ENCODE data around the gene OCA2. TPM values are rescaled to one million over a fixed set of nuclear protein-coding genes. Genes with fewer than 3 reads are reported as not detected.

OCA2 gene
- total RNA-seq, 1 experiment from 2014 or later: 0.09 TPM

DNA sequence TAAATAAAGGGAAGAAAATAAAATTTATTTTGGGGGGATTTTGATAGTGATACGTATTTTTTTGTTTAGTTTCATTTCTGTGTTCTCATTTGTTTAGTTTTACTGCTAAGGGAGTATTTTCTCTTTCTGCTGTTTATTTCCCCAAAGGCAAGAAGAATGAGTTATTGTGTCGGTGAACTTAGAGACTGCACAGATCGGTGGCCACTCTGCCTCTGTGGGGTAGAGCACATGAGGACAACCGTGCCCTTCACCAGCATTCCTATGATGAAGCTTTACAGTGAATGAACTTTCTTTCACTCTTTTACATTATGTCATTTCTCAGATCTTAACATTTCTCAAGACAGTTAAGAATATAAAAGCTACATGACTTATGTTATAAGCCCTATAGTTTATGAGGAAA, 214.4 kb downstream of the OCA2 start:
- H3K4me1 ChIP-seq (ENCODE audit: insufficient read depth, low read length, poor library complexity, severe bottlenecking): no peaks in the 10 kb centered on the region
- H3K27me3 ChIP-seq (replicated peaks; ENCODE audit: insufficient read depth, low read depth, low read length, poor library complexity): no peaks in the 10 kb centered on the region
- POLR2A ChIA-PET (ENCODE audit: low non-redundant PET): no interaction called here
- CTCF ChIA-PET: no interaction called here
- BruUV-seq (replicated peaks): no TSS peak
- H3K27ac ChIP-seq (ENCODE audit: low read depth, low read length, poor library complexity, severe bottlenecking): no peak overlapping the region
- H3K4me3 ChIP-seq (ENCODE audit: low read depth, low read length, poor library complexity, severe bottlenecking): no peak overlapping the region
- no peak for DNase-seq (ENCODE audit: low spot score)
- no peak for TF ChIP-seq CTCF (conservative IDR thresholded peaks at IDR 0.05; ENCODE audit: low read depth, low read length)
- TF ChIP-seq EZH2 (IDR thresholded peaks at IDR 0.05; ENCODE audit: borderline replicate concordance, low read depth, low read length, poor library complexity, severe bottlenecking): no peak
- peaks cover 38% of the 10 kb centered on the region for H3K9me3 ChIP-seq (ENCODE audit: low read depth, low read length, poor library complexity, severe bottlenecking)
- no peaks in the 10 kb centered on the region for H3K36me3 ChIP-seq (ENCODE audit: insufficient read depth, low read length, poor library complexity, severe bottlenecking)
- intact Hi-C loops (cut with micrococcal nuclease; ENCODE audit: unreplicated experiment): no loop called here

DNA sequence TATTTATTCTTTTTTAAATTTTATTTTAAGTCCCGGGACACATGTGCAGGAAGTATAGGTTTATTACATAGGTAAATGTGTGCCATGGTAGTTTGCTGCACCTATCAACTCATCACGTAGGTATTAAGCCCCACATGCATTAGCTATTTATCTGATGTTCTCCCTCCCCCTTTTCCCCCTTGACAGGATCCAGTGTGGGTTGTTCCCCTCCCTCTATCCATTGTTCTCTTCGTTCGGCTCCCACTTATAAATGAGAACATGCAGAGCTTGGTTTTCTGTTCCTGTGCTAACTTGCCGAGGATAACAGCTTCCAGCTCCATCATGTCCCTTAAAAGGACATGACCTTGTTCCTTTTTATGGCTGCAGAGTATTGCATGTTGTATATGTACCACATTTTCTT, 220.3 kb downstream of the OCA2 start:
- no peak overlapping the region for H3K4me3 ChIP-seq (ENCODE audit: low read depth, low read length, poor library complexity, severe bottlenecking)
- no peaks in the 10 kb centered on the region for H3K27me3 ChIP-seq (replicated peaks; ENCODE audit: insufficient read depth, low read depth, low read length, poor library complexity)
- intact Hi-C loops (cut with micrococcal nuclease; ENCODE audit: unreplicated experiment): no loop called here
- TF ChIP-seq EZH2 (IDR thresholded peaks at IDR 0.05; ENCODE audit: borderline replicate concordance, low read depth, low read length, poor library complexity, severe bottlenecking): no peak
- no peak for TF ChIP-seq CTCF (conservative IDR thresholded peaks at IDR 0.05; ENCODE audit: low read depth, low read length)
- no peak for DNase-seq (ENCODE audit: low spot score)
- ChIA-PET CTCF (no interaction called here), POLR2A (ENCODE audit: low non-redundant PET) (no interaction called here)
- H3K27ac ChIP-seq (ENCODE audit: low read depth, low read length, poor library complexity, severe bottlenecking): no peak overlapping the region
- no peaks in the 10 kb centered on the region for H3K36me3 ChIP-seq (ENCODE audit: insufficient read depth, low read length, poor library complexity, severe bottlenecking)
- peaks cover 37% of the 10 kb centered on the region for H3K9me3 ChIP-seq (ENCODE audit: low read depth, low read length, poor library complexity, severe bottlenecking)
- no TSS peak for BruUV-seq (replicated peaks)
- H3K4me1 ChIP-seq (ENCODE audit: insufficient read depth, low read length, poor library complexity, severe bottlenecking): no peaks in the 10 kb centered on the region

DNA sequence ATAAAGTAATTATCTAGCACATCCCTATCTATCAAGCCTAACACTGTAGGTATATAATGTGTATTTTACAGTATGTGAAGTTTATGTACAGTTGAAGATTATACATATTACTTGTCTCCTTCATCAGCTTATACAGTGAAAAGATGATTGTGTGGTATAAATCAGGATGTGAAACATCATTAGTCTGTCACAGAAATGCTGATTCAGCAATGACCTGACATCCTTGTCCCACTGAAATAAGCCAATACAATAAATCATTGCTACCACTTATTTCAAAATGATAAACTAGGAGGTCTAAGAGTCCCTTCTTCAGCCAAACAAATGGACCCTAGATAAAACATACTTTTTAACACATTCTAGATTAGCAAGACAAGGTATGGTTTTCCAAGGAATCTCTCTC, 225.3 kb downstream of the OCA2 start:
- Histone ChIP-seq H3K36me3 (ENCODE audit: insufficient read depth, low read length, poor library complexity, severe bottlenecking) (no peaks in the 10 kb centered on the region), H3K9me3 (ENCODE audit: low read depth, low read length, poor library complexity, severe bottlenecking) (peaks cover 35% of the 10 kb centered on the region), H3K4me1 (ENCODE audit: insufficient read depth, low read length, poor library complexity, severe bottlenecking) (no peaks in the 10 kb centered on the region), H3K27ac (ENCODE audit: low read depth, low read length, poor library complexity, severe bottlenecking) (no peak overlapping the region), H3K4me3 (ENCODE audit: low read depth, low read length, poor library complexity, severe bottlenecking) (no peak overlapping the region), H3K27me3 (replicated peaks; ENCODE audit: insufficient read depth, low read depth, low read length, poor library complexity) (no peaks in the 10 kb centered on the region)
- no TSS peak for BruUV-seq (replicated peaks)
- CTCF ChIA-PET: no interaction called here
- TF ChIP-seq CTCF (conservative IDR thresholded peaks at IDR 0.05; ENCODE audit: low read depth, low read length) (no peak), EZH2 (IDR thresholded peaks at IDR 0.05; ENCODE audit: borderline replicate concordance, low read depth, low read length, poor library complexity, severe bottlenecking) (no peak)
- POLR2A ChIA-PET (ENCODE audit: low non-redundant PET): no interaction called here
- intact Hi-C loops (cut with micrococcal nuclease; ENCODE audit: unreplicated experiment): no loop called here
- DNase-seq (ENCODE audit: low spot score): no peak
